Nephron progenitor cell (in vitro differentiated cells): ENCODE results near the gene CTNNBL1.

Experiments used
- DNase-seq: peaks from one replicate; pipeline ENCODE4 v3.0.0; 2021
- H3K27ac Mint-ChIP-seq: 2 replicates; pipeline ENCODE4 v1.8.0; 2021; ENCODE audit warnings: mild to moderate bottlenecking, moderate library complexity, mixed read lengths
- H3K27me3 Mint-ChIP-seq: 2 replicates; pipeline ENCODE4 v1.8.0; 2021; ENCODE audit warnings: mild to moderate bottlenecking, low read depth, mixed read lengths; ENCODE audit not compliant: poor library complexity
- H3K36me3 Mint-ChIP-seq: 2 replicates; pipeline ENCODE4 v1.8.0; 2021; ENCODE audit warnings: low read depth, mixed read lengths
- H3K4me1 Mint-ChIP-seq: 2 replicates; pipeline ENCODE4 v1.8.0; 2021; ENCODE audit warnings: mixed read lengths
- H3K4me3 Mint-ChIP-seq: 2 replicates; pipeline ENCODE4 v1.8.0; 2021; ENCODE audit warnings: mild to moderate bottlenecking, moderate library complexity, mixed read lengths
- H3K9me3 Mint-ChIP-seq: 2 replicates; pipeline ENCODE4 v1.8.0; 2021; ENCODE audit warnings: mild to moderate bottlenecking, moderate library complexity, mixed read lengths
- CTCF ChIP-seq: fragments of 200-600 bp; sonication (generic); IDR thresholded peaks from 2 replicates; pipeline ENCODE4 v1.5.0; 2021; ENCODE audit warnings: antibody characterized with exemption

CTNNBL1 gene

DNA sequence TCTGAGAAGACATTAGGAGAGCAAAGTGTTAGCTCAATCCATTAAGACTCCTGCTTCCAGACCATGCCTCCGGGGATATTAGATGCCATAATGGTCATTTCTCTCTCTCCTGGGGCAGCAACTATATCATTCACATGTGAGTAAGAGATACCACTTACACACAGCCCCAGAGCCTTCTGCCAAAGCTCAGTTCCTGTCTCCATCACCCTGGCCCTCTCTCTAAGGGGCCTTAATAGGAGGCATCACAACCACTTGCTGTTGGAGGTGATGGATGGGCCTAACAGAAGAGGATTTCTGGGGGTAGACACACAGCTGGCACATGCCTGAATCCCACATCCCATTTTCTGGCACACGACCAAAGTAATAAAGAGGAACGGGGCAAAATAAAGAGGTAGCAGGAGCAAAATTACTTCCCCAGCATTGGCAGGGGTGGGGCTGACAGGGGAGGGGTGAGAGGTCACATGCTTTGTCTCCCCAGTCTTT is 175.1 kb downstream of the CTNNBL1 start:
- Mint-ChIP-seq H3K36me3 (peaks cover 36% of the 10 kb centered on the region), H3K4me3 (no peak overlapping the region), H3K27me3 (peaks cover 6% of the 10 kb centered on the region), H3K9me3 (no peaks in the 10 kb centered on the region), H3K27ac (no peak overlapping the region), H3K4me1 (peaks cover 45% of the 10 kb centered on the region)
- no peak for DNase-seq
- TF ChIP-seq CTCF = no peak

- Mint-ChIP-seq H3K4me1 (peaks cover 40% of the 10 kb centered on the region), H3K36me3 (peaks cover 40% of the 10 kb centered on the region), H3K4me3 (no peak overlapping the region), H3K9me3 (no peaks in the 10 kb centered on the region), H3K27me3 (peaks cover 6% of the 10 kb centered on the region), H3K27ac (peak overlapping the region; percentile 91)
- no peak for DNase-seq
- TF ChIP-seq CTCF = no peak
Measured at GRCh38 chr20:37869334-37869861, 175.6 kb downstream of the CTNNBL1 start.

GRCh38 chr20:37870294-37870693 is 176.5 kb downstream of the CTNNBL1 start:
- Mint-ChIP-seq H3K4me1 (peaks cover 31% of the 10 kb centered on the region), H3K9me3 (no peaks in the 10 kb centered on the region), H3K36me3 (peaks cover 40% of the 10 kb centered on the region), H3K4me3 (no peak overlapping the region), H3K27ac (no peak overlapping the region), H3K27me3 (peaks cover 6% of the 10 kb centered on the region)
- no peak for DNase-seq
- TF ChIP-seq CTCF = no peak

GRCh38 chr20:37871751-37872150 is 177.9 kb downstream of the CTNNBL1 start:
- Mint-ChIP-seq H3K9me3 (no peaks in the 10 kb centered on the region), H3K27me3 (peaks cover 6% of the 10 kb centered on the region), H3K4me1 (peaks cover 31% of the 10 kb centered on the region), H3K27ac (no peak overlapping the region), H3K36me3 (peaks cover 36% of the 10 kb centered on the region), H3K4me3 (no peak overlapping the region)
- no peak for DNase-seq
- no peak for TF ChIP-seq CTCF

GRCh38 chr20:37872161-37872560 is 178.3 kb downstream of the CTNNBL1 start:
- DNase-seq = no peak
- Mint-ChIP-seq H3K36me3 (peaks cover 36% of the 10 kb centered on the region), H3K27me3 (peaks cover 5% of the 10 kb centered on the region), H3K4me1 (peaks cover 29% of the 10 kb centered on the region), H3K27ac (no peak overlapping the region), H3K9me3 (no peaks in the 10 kb centered on the region), H3K4me3 (no peak overlapping the region)
- TF ChIP-seq CTCF = no peak

- H3K4me1 Mint-ChIP-seq = peaks cover 32% of the 10 kb centered on the region
- H3K9me3 Mint-ChIP-seq = no peaks in the 10 kb centered on the region
- H3K4me3 Mint-ChIP-seq = no peak overlapping the region
- no peak for TF ChIP-seq CTCF
- peaks cover 2% of the 10 kb centered on the region for H3K27me3 Mint-ChIP-seq
- no peak for DNase-seq
- peaks cover 35% of the 10 kb centered on the region for H3K36me3 Mint-ChIP-seq
- H3K27ac Mint-ChIP-seq = no peak overlapping the region
Measured at GRCh38 chr20:37873884-37874283, 180.1 kb downstream of the CTNNBL1 start.
